ENCODE measurements around the gene KCTD17. TPM values are rescaled to one million over a fixed set of nuclear protein-coding genes. Genes with fewer than 3 reads are reported as not detected.

Gene KCTD17
- total RNA-seq, 1 experiment from 2014 or later: 39.1 TPM

GRCh38 chr22:37060801-37061610, 9.5 kb downstream of the KCTD17 start:
- Histone ChIP-seq H3K4me3 (ENCODE audit: low read depth, low read length, poor library complexity, severe bottlenecking) (no peak overlapping the region), H3K9me3 (ENCODE audit: low read depth, low read length, poor library complexity, severe bottlenecking) (no peaks in the 10 kb centered on the region), H3K27ac (ENCODE audit: low read depth, low read length, poor library complexity, severe bottlenecking) (no peak overlapping the region), H3K4me1 (ENCODE audit: insufficient read depth, low read length, poor library complexity, severe bottlenecking) (no peaks in the 10 kb centered on the region), H3K36me3 (ENCODE audit: insufficient read depth, low read length, poor library complexity, severe bottlenecking) (peaks cover 5% of the 10 kb centered on the region), H3K27me3 (replicated peaks; ENCODE audit: insufficient read depth, low read depth, low read length, poor library complexity) (no peaks in the 10 kb centered on the region)
- BruUV-seq (replicated peaks): no TSS peak
- intact Hi-C loops (cut with micrococcal nuclease; ENCODE audit: unreplicated experiment): no loop called here
- TF ChIP-seq EZH2 (IDR thresholded peaks at IDR 0.05; ENCODE audit: borderline replicate concordance, low read depth, low read length, poor library complexity, severe bottlenecking): no peak
- CTCF ChIA-PET: no interaction called here
- POLR2A ChIA-PET (ENCODE audit: low non-redundant PET): no interaction called here
- DNase-seq (ENCODE audit: low spot score): no peak

GRCh38 chr22:37061611-37062375, 10.3 kb downstream of the KCTD17 start:
- no peaks in the 10 kb centered on the region for H3K4me1 ChIP-seq (ENCODE audit: insufficient read depth, low read length, poor library complexity, severe bottlenecking)
- POLR2A ChIA-PET (ENCODE audit: low non-redundant PET): interaction anchor here (0.6 kb wide), 1 partner anchor 532 kb away, joined by 4 read pairs; no protein-coding TSS in a partner anchor
- intact Hi-C loops (cut with micrococcal nuclease; ENCODE audit: unreplicated experiment): no loop called here
- H3K36me3 ChIP-seq (ENCODE audit: insufficient read depth, low read length, poor library complexity, severe bottlenecking): peaks cover 5% of the 10 kb centered on the region
- H3K27ac ChIP-seq (ENCODE audit: low read depth, low read length, poor library complexity, severe bottlenecking): no peak overlapping the region
- no TSS peak for BruUV-seq (replicated peaks)
- no peak for DNase-seq (ENCODE audit: low spot score)
- H3K9me3 ChIP-seq (ENCODE audit: low read depth, low read length, poor library complexity, severe bottlenecking): no peaks in the 10 kb centered on the region
- CTCF ChIA-PET: interaction anchor here (0.7 kb wide), 1 partner anchor 107 kb away, joined by 8 read pairs; no protein-coding TSS in a partner anchor
- H3K27me3 ChIP-seq (replicated peaks; ENCODE audit: insufficient read depth, low read depth, low read length, poor library complexity): no peaks in the 10 kb centered on the region
- no peak for TF ChIP-seq CTCF (conservative IDR thresholded peaks at IDR 0.05; ENCODE audit: low read depth, low read length)
- TF ChIP-seq EZH2 (IDR thresholded peaks at IDR 0.05; ENCODE audit: borderline replicate concordance, low read depth, low read length, poor library complexity, severe bottlenecking): no peak
- H3K4me3 ChIP-seq (ENCODE audit: low read depth, low read length, poor library complexity, severe bottlenecking): no peak overlapping the region

- intact Hi-C loops (cut with micrococcal nuclease; ENCODE audit: unreplicated experiment): no loop called here
- Histone ChIP-seq H3K27ac (ENCODE audit: low read depth, low read length, poor library complexity, severe bottlenecking) (no peak overlapping the region), H3K36me3 (ENCODE audit: insufficient read depth, low read length, poor library complexity, severe bottlenecking) (peaks cover 5% of the 10 kb centered on the region), H3K4me1 (ENCODE audit: insufficient read depth, low read length, poor library complexity, severe bottlenecking) (no peaks in the 10 kb centered on the region), H3K9me3 (ENCODE audit: low read depth, low read length, poor library complexity, severe bottlenecking) (no peaks in the 10 kb centered on the region), H3K27me3 (replicated peaks; ENCODE audit: insufficient read depth, low read depth, low read length, poor library complexity) (no peaks in the 10 kb centered on the region), H3K4me3 (ENCODE audit: low read depth, low read length, poor library complexity, severe bottlenecking) (no peak overlapping the region)
- no TSS peak for BruUV-seq (replicated peaks)
- ChIA-PET CTCF (interaction anchor here (0.7 kb wide), 1 partner anchor 106 kb away, joined by 8 read pairs; no protein-coding TSS in a partner anchor), POLR2A (ENCODE audit: low non-redundant PET) (interaction anchor here (0.6 kb wide), 1 partner anchor 533 kb away, joined by 4 read pairs; no protein-coding TSS in a partner anchor)
- no peak for DNase-seq (ENCODE audit: low spot score)
- TF ChIP-seq CTCF (conservative IDR thresholded peaks at IDR 0.05; ENCODE audit: low read depth, low read length) (no peak), EZH2 (IDR thresholded peaks at IDR 0.05; ENCODE audit: borderline replicate concordance, low read depth, low read length, poor library complexity, severe bottlenecking) (no peak)
These were observed 10.8 kb downstream of the KCTD17 start for GRCh38 chr22:37062376-37062675.

All from A673 (cell line).